Activated CD4-positive, alpha-beta T cell treated with anti-CD3 and anti-CD28 coated beads, Interleukin-2, amount 50 U/mL, for 48 hours (primary cell): ENCODE results near the gene CSH2.

Source experiments
- DNase-seq, 2 experiments: peaks; one replicate each; pipeline ENCODE4 v3.0.0-alpha.2; 2020

The CSH2 gene

DNA sequence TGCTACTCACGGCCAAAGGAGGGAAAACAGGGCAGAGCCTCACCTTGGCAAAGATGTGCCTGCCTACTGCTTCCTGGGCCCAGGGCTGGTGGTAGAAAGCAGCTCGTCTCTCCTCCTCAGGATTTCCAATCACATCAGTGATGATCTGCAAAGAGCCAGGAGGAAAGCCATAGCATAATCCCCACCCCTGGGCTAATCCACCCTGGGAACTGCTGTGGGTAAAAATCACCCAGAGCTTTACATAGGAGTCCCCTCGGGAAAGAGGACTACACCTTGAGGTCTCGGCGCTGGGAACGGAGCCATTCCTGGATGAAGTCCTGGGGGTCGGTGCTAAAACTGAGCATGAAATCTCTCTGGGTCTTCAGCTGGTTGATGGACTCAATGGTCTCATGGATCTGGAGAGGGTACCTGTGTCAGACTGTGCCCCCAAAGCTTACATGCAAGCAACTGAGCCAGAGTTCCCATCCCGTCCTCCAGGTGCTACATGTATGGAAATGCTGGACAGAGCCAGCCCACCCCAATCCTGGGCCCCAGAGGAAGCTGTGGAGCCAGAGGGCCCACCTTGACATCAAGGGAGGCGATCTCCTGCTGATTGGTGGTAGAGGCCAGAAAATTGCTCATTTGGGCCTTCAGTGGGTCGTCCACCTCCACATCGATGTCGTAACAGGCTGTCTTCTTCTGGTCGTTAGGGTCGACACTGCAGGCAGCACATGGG lies 40.3 kb downstream of the CSH2 start:
- no peak for DNase-seq

DNA sequence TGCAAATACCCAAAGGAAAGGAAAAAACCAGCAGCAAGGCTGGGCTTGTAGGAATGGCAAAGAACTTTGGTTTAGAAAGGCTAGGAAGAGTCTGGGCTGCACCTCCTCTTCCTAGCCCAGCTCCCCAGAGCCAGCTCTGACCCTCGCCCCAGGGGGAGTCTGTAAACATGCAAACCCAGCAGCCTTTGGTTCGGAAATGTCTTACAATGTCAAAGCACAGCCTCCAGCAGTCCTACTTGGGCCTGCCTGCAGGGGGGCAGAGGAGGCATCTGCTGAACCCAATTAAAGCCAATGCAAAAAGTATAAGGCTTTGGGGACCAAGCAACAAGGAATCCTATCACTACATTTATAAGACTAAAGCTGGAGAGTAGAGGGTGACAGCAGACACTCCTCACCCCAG lies 41.0 kb downstream of the CSH2 start:
- no peak for DNase-seq

DNA sequence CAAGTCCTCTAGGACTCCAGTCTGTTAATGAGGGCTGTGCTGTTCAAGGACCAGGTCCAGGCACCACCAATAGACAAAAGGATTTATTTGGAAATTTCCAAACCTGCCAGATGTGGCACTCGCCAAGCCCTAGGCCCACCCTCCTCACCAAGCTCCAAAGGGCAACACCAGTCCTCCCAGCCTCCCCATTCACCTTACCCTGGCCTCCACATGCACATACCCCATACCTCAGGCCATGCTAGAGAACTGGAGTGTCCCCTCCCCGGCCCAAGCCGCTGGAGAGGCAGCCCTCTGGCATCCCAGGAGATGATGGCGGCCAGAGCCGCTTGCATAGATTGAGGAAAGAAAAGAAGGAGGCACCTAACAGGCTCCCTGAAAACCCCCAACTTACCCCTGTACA lies 41.5 kb downstream of the CSH2 start:
- DNase-seq = no peak

DNA sequence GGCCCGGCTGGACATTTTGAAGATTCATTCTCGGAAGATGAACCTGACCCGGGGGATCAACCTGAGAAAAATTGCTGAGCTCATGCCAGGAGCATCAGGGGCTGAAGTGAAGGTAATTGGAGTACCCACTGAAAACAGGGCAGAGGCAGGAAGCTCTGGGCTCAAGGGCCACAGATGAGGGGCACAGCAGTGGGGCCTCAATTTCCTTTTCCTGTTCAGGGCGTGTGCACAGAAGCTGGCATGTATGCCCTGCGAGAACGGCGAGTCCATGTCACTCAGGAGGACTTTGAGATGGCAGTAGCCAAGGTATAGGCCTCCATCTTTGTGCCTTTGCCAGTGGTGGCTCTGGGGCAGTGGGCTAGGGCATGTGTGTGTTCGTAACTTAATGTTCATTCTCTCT lies 42.0 kb downstream of the CSH2 start:
- no peak for DNase-seq

DNA sequence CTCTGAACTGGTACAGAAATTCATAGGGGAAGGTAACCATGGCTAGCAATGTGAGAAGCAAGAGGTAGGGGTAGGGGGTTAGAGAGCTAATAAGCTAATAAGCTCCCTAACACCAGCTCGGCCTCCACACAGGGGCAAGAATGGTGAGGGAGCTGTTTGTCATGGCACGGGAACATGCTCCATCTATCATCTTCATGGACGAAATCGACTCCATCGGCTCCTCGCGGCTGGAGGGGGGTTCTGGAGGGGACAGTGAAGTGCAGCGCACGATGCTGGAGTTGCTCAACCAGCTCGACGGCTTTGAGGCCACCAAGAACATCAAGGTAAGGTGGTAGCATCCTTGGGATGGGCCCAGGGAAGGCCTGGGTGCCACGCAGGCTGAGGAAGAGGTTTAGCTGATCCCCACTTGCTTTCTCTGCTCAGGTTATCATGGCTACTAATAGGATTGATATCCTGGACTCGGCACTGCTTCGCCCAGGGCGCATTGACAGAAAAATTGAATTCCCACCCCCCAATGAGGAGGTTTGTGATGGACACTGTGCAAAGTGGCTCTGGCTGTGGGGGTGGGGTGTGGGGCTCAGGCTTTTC lies 42.5 kb downstream of the CSH2 start:
- no peak for DNase-seq

DNA sequence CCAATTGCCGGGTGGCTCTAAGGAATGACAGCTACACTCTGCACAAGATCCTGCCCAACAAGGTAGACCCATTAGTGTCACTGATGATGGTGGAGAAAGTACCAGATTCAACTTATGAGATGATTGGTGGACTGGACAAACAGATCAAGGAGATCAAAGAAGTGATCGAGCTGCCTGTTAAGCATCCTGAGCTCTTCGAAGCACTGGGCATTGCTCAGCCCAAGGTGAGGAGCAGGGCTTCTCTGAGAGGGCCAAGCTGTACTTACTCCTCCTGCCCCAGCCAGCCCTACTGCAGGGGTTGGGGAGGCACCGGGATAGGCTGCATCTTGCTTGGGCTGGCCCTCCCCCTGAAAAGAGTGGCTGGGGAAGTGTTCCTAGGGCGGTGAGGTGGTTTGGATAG lies 43.2 kb downstream of the CSH2 start:
- no peak for DNase-seq

DNA sequence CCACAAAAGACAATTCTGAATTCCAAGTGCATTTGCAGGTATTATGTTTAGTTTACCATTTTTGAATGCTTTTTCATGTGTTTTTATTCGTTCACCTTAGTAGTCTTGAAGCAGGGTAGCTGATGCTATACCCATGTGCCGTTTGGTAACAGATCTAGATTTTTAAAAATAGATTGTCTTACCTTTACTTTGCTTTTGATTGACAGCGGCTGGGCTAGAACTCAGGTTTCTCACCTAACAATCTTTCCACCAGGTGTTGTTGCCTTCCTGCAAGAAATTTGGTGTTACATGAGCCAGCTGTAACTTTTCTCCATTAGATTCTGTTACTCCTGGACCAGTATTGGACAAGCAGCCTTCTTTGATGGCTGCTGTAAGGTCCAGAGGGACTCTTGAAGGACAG lies 44.5 kb downstream of the CSH2 start:
- no peak for DNase-seq

DNA sequence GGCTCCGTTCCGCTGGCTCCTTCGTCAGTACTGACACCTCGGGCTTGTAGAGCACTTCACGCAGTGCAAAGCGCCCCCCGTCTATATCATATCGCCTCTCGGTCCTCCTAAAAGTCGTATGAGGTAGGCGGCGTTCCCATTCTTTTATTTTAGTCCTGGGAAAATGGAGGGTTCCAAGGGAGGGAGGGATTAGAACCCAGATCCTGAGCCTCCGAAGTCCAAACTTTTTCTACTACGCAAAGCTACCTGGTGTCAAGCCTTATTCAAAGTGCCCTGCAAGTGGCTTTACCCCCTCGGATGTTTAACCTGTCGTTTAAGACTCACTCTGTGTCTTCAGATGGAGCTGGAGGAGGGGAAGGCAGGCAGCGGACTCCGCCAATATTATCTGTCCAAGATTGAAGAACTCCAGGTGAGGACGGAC lies 45.7 kb downstream of the CSH2 start:
- DNase-seq = no peak

DNA sequence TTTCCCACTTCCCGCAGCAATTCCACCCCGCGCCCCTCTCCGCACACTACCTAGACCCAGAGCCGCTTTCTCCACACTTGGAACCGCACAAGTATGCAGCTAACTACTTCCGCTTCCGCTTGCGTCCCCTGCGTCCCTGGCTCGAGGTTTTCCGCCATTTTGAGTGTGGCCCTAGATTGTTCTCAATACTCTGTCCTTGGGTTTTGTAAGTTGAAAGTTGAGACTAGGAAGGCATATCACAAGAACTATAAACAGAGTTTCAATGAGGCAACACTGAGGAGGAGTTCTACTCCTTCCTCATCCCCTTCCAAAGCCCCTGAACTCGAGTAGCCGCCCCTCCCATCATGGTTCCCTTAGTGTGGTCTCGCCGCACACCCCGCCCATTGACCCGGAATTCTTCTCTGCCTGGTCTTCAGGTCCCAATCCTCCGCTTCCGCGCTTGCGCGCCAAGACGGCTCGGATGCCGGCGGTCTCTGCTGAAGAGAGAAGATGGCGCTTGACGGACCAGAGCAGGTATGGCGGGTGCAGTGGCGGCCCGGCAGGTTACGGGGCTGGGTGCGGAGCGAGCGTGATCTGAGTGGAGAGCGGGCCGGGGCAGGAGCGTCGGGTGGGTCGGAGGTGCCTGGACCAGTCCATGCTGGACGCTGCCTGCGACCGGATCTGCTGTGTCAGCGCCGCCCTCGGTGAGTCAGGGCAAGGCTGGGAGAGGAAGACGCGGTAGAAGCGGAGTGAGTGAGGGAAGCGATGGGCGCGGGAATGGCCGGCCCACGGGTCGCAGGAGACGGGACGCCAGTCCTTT lies 46.3 kb downstream of the CSH2 start, which contains the start of the genes FTSJ3 and PSMC5:
FTSJ3 (minus strand) TSS at position 662 of the 799 bp plus-strand sequence. CDS start 761 bp downstream, outside the sequence.
PSMC5 (plus strand) TSS at position 430 of the 799 bp plus-strand sequence; CDS start at position 490, 60 bp downstream.
- DNase-seq = peak; percentile 96 to 97

DNA sequence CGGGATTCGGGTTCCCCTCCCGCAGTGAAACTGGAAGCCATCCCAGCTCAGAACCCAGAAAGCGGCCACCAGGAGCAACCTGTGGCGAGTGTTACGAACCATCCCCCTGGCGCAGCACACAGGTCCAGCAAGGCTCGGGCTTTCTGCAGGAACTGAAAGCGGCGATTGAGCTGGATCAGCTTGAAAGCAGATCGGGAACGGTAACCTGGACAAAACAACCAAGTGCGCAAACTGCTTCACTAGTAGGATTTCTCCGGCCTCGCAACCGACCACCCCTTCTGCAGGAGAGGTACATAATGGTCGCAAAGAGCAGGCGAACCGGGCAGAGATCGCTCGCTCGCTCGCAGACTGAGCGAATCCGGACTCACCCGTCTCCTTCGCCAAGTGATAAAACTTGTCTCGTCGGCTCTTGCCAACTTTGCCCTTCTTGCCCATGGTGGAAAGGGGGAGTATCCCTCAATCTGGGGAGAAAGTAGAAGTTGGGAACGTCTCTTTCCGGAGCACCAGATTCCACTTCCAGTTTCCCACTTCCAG lies 46.9 kb downstream of the CSH2 start:
- DNase-seq = no peak

DNA sequence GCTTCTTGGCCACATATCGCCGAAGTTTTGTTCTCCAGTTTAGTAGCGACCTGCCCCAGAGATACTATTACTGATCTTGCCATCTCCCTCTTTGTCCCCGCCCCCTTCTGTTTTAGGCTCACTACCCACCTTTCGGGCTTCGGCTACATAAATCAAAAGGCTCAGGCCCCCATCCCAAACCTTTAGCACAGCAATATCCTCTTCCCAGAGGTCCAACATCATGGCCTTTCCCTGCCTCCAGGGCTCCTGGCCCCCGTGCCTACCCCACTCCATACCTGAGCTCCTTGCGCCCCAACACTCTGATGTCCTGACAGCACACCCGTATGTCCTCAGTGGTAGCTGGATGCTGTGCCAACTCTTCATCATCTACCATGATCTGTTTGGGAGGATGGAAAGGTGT lies 49.1 kb downstream of the CSH2 start:
- DNase-seq = no peak

DNA sequence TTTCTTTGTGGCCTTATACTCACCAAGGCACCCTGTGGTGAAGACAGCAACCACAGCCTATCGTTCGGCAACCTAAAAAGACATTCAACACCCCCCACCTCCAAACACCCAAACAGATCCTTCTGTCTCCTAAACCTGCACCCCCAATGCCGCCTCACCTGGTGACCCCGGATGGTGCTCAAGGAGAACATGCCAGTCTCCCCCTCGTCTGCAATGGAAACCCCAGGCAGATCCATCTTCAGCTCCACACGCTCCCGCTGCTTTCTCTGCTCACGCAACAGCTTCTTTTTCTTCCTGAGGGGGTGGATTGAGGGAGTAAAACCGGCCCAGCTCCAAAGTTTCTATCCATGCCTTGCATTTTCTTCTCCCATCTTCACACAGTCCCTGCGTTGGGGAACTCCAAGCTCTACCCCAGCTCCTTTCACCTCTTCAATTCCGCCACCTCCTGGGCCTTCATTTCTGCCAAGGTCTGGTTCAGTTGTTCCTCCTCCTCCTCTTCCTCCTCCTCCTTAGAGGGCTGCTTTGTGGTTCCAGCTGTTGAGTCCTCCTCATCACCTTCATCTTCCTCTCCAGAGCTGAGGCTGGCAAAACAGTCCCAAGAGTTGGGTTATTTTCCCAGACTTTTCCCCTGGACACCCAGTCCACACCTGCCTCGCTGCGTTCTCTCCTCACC lies 49.7 kb downstream of the CSH2 start:
- DNase-seq = no peak

DNA sequence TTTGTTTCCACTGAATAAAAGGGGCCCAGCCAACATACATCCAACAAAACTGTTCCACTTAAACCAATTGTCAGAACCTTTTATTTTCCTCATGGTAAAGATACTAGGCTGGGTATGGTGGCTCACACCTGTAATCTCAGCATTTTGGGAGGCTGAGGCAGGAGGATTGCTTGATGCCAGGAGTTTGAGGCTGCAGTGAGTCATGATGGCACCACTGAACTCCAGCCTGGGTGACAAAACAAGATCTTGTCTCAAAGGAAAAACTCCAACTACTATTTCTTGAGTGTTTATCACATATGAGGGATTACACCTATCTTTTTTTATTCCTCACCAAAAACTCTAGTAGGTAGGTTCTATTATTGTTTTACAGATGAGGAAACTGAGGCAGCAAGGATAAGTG lies 50.9 kb downstream of the CSH2 start:
- no peak for DNase-seq
